GM23248 (cell line): ENCODE measurements around the gene GTF2E1. TPM values are rescaled to one million over a fixed set of nuclear protein-coding genes. Genes with fewer than 3 reads are reported as not detected.
"Not testable (repeated sequence)": the region's sequence is repeated elsewhere in the genome, so short reads cannot be mapped to it uniquely, and the experiment has no call there.

Source experiments
- DNase-seq: peaks from one replicate; pipeline ENCODE4 v3.0.0-alpha.2; 2015
- H2AFZ ChIP-seq: fragments of 200-600 bp; sonication (generic); 2 replicates; pipeline ENCODE4 v1.6.1; 2016; ENCODE audit warnings: antibody characterized with exemption
- H3F3A ChIP-seq: fragments of 200-600 bp; sonication (generic); 2 replicates; pipeline ENCODE4 v1.6.1; 2016; ENCODE audit warnings: mild to moderate bottlenecking, antibody characterized with exemption, mixed run types; ENCODE audit not compliant: insufficient read depth
- H3K27ac ChIP-seq: fragments of 200-600 bp; sonication (generic); 2 replicates; pipeline ENCODE4 v1.5.1; 2016; ENCODE audit warnings: mild to moderate bottlenecking
- H3K27me3 ChIP-seq: fragments of 200-600 bp; sonication (generic); replicated peaks from 2 replicates; pipeline ENCODE4 v1.6.1; 2016; ENCODE audit warnings: mild to moderate bottlenecking; ENCODE audit not compliant: insufficient read depth
- H3K36me3 ChIP-seq: fragments of 200-600 bp; sonication (generic); 2 replicates; pipeline ENCODE4 v1.6.1; 2016; ENCODE audit warnings: low read depth, mild to moderate bottlenecking
- H3K4me1 ChIP-seq: fragments of 200-600 bp; sonication (generic); 2 replicates; pipeline ENCODE4 v1.6.1; 2016; ENCODE audit warnings: mild to moderate bottlenecking; ENCODE audit not compliant: insufficient read depth
- H3K4me2 ChIP-seq: fragments of 200-600 bp; sonication (generic); one replicate; pipeline ENCODE4 v1.6.1; 2016; ENCODE audit warnings: mild to moderate bottlenecking; ENCODE audit not compliant: unreplicated experiment
- H3K4me3 ChIP-seq: fragments of 200-600 bp; sonication (generic); 2 replicates; pipeline ENCODE4 v1.5.1; 2016; ENCODE audit warnings: mild to moderate bottlenecking
- H3K79me2 ChIP-seq: fragments of 200-600 bp; sonication (generic); 2 replicates; pipeline ENCODE4 v1.6.1; 2016; ENCODE audit warnings: mild to moderate bottlenecking; ENCODE audit not compliant: insufficient read depth
- H3K9ac ChIP-seq: fragments of 200-600 bp; sonication (generic); 2 replicates; pipeline ENCODE4 v1.6.1; 2016; ENCODE audit warnings: mild to moderate bottlenecking
- H3K9me2 ChIP-seq: fragments of 200-600 bp; sonication (generic); 2 replicates; pipeline ENCODE4 v1.6.1; 2016; ENCODE audit warnings: mixed run types, mild to moderate bottlenecking, moderate library complexity; ENCODE audit not compliant: insufficient read depth
- H3K9me3 ChIP-seq: fragments of 200-600 bp; sonication (generic); one replicate; pipeline ENCODE4 v1.6.1; 2017; ENCODE audit warnings: low read depth
- H4K20me1 ChIP-seq: fragments of 200-600 bp; sonication (generic); 2 replicates; pipeline ENCODE4 v1.6.0; 2016; ENCODE audit not compliant: insufficient read depth
- EZH2 ChIP-seq: fragments of 200-600 bp; sonication (generic); IDR thresholded peaks from 2 replicates; pipeline ENCODE4 v1.6.1; 2018; ENCODE audit warnings: antibody characterized with exemption, mild to moderate bottlenecking; ENCODE audit not compliant: insufficient read depth, poor library complexity, severe bottlenecking
- EZH2phosphoT487 ChIP-seq: fragments of 200-600 bp; sonication (generic); IDR thresholded peaks from 2 replicates; pipeline ENCODE4 v1.6.1; 2018; ENCODE audit warnings: antibody characterized with exemption, moderate library complexity, mild to moderate bottlenecking, low read depth; ENCODE audit not compliant: insufficient read depth
- WGBS, 2 experiments: methylation state at CpG; one replicate each; pipeline ENCODE4 v1.1.6; 2015 to 2017; ENCODE audit warnings: low lambda C conversion rate in 2 of 2, low coverage in 1 of 2; ENCODE audit errors: missing lambda C conversion rate in 2 of 2; 5-methylcytosine and 5-hydroxymethylcytosine counted together
- in situ Hi-C: fragments of 300-500 bp; cut with MboI; formaldehyde crosslinking; loops from 2 replicates; pipeline ENCODE4 v1.15.0; 2020
- polyA plus RNA-seq: library from polyadenylated mRNA; unstranded; fragments of >200 nt; fragmentation: Nextera tagmentation; extraction: Ambion mirVana; gene quantifications from 2 replicates; pipeline ENCODE4 v1.2.1, GENCODE V29; 2016
- total RNA-seq: library from RNA; depleted of rRNA; stranded (reverse); fragments of >200 nt; shearing (Covaris generic); gene quantifications from 2 replicates; pipeline ENCODE4 v1.2.3, GENCODE V29; 2014

Gene GTF2E1
- total and polyA plus RNA-seq, 2 experiments from 2014 or later, result 7.2 to 10.8 TPM

DNA sequence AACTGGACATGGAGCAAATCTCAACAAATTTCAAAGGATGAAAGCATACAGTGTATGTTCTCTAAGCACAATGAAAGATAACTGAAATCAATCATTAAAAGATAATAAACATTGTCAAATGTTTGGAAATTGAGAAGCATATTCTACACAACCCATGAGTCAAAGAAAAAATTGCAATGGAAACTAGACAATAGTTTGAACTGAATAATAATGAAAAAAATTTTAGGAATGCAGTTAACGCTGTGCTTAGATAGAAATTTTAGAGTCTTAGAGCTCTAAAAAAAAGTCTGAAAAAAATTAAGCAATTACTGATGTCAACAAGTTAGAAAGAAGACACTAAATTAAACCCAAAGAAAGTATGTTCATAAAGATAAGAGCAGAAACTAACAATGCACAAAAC is 15.8 kb upstream of the GTF2E1 start:
- H4K20me1 ChIP-seq, result no peaks in the 10 kb centered on the region
- no peak overlapping the region for H2AFZ ChIP-seq
- H3F3A ChIP-seq, result peaks cover 13% of the 10 kb centered on the region; the same call in 1 of the 2 replicates
- H3K4me2 ChIP-seq, result peak overlapping the region; percentile 9
- H3K27me3 ChIP-seq, result no peaks in the 10 kb centered on the region
- 11 to 33% methylated on average over 1 of the region's 1 CpG for WGBS, 2 experiments
- DNase-seq, result peak; percentile 40
- H3K79me2 ChIP-seq, result 0 out of 2 replicates have a peak, but pooled peaks cover 15% of the 10 kb centered on the region
- H3K4me3 ChIP-seq, result no peak overlapping the region
- no peak for TF ChIP-seq EZH2
- no peak for TF ChIP-seq EZH2phosphoT487
- no peaks in the 10 kb centered on the region for H3K9me3 ChIP-seq
- no peaks in the 10 kb centered on the region for H3K9me2 ChIP-seq
- peaks cover 13% of the 10 kb centered on the region for H3K4me1 ChIP-seq
- no peaks in the 10 kb centered on the region for H3K36me3 ChIP-seq
- in situ Hi-C loops, result no loop called here
- no peak overlapping the region for H3K9ac ChIP-seq
- no peak overlapping the region for H3K27ac ChIP-seq

GRCh38 chr3:120730576-120731542 is 11.7 kb upstream of the GTF2E1 start:
- no peak overlapping the region for H3K9ac ChIP-seq
- H3K27me3 ChIP-seq, result no peaks in the 10 kb centered on the region
- H3K36me3 ChIP-seq, result no peaks in the 10 kb centered on the region
- no peak overlapping the region for H3K4me2 ChIP-seq
- TF ChIP-seq EZH2phosphoT487 (no peak), EZH2 (no peak)
- H4K20me1 ChIP-seq, result no peaks in the 10 kb centered on the region
- no peaks in the 10 kb centered on the region for H3K79me2 ChIP-seq
- H3K9me3 ChIP-seq, result no peaks in the 10 kb centered on the region
- in situ Hi-C loops, result no loop called here
- peaks cover 13% of the 10 kb centered on the region; the same call in 1 of the 2 replicates for H3F3A ChIP-seq
- H3K9me2 ChIP-seq, result no peaks in the 10 kb centered on the region
- H3K4me3 ChIP-seq, result no peak overlapping the region
- DNase-seq, result no peak
- H3K27ac ChIP-seq, result no peak overlapping the region
- WGBS, 2 experiments, result 82 to 84% methylated on average over 4 of the region's 4 CpGs
- H2AFZ ChIP-seq, result no peak overlapping the region
- peaks cover 13% of the 10 kb centered on the region for H3K4me1 ChIP-seq

DNA sequence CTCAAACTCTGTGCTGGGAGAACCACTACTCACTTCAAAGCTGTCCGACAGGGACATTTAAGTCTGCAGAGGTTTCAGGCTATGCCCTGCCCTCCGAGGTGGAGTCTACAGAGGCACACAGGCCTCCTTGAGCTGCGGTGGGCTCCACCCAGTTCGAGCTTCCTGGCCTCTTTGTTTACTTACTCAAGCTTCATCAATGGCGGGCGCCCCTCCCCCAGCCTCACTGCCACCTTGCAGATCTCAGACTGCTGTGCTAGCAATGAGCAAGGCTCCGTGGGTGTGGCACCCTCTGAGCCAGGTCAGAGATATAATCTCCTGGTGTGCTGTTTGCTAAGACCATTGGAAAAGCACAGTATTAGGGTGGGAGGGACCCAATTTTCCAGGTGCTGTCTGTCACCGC is 4.5 kb upstream of the GTF2E1 start:
- not testable (repeated sequence) for H3K4me3 ChIP-seq
- H3K79me2 ChIP-seq, result peaks cover 13% of the 10 kb centered on the region

DNA sequence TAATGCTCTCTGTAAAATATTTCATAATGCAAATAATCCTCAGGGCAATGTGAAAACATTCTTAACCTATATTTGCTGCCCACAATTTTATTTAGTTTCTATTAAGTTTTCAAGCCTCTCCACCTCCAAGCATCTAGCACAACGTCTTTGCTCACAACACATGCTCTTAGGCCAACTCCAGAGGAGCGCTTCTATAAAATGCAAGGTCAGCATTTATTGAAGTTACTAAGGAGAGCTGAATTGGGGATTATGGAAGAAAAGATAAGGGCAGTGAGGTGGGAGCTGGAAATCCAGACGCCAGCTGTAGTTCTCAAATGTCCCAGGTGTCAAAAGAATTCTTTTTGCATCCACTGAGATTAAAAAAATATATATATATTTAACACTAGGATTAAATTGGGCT is 1.2 kb upstream of the GTF2E1 start:
- in situ Hi-C loops, result no loop called here

More for the DNA sequence above, 4.5 kb upstream of the GTF2E1 start:
- 96 to 98% methylated on average over 8 of the region's 8 CpGs for WGBS, 2 experiments
- H3K9me3 ChIP-seq, H3K4me2 ChIP-seq, H3K9me2 ChIP-seq, DNase-seq, H3F3A ChIP-seq, in situ Hi-C loops, H3K9ac ChIP-seq, H3K36me3 ChIP-seq, H2AFZ ChIP-seq, H4K20me1 ChIP-seq, H3K27me3 ChIP-seq, H3K27ac ChIP-seq, H3K4me1 ChIP-seq: not testable (repeated sequence)

More for the DNA sequence above, 1.2 kb upstream of the GTF2E1 start:
- DNase-seq, result no peak
- Histone ChIP-seq H3K4me3 (peak overlapping the region; percentile 92), H3K9me2 (no peaks in the 10 kb centered on the region), H3K79me2 (peaks cover 46% of the 10 kb centered on the region), H3K9ac (peak overlapping the region; percentile 90), H3K27me3 (no peaks in the 10 kb centered on the region), H4K20me1 (no peaks in the 10 kb centered on the region), H3K9me3 (no peaks in the 10 kb centered on the region), H3K4me2 (peak overlapping the region; percentile 82), H3K27ac (no peak overlapping the region), H3F3A (peaks cover 7% of the 10 kb centered on the region), H2AFZ (peak overlapping the region; percentile 98), H3K36me3 (no peaks in the 10 kb centered on the region; the same call in 1 of the 2 replicates), H3K4me1 (peaks cover 17% of the 10 kb centered on the region)
- TF ChIP-seq EZH2phosphoT487 (no peak), EZH2 (no peak)
- WGBS, 2 experiments, result 64 to 65% methylated on average over 3 of the region's 3 CpGs
